Colon (tissue), 2 donors: ENCODE data around the gene APOL4.
"Not testable (repeated sequence)": the region's sequence is repeated elsewhere in the genome, so short reads cannot be mapped to it uniquely, and the experiment has no call there.

ENCODE experiments used
- FAIRE-seq: peaks from 2 replicates; lab custom pipeline; 2012; peaks lifted over from hg19 to GRCh38; lab: Jason Lieb, UNC
- donor health status: control.
- donor health status: control.

The APOL4 gene

GRCh38 chr22:36153501-36154422, 47.8 kb downstream of the APOL4 start:
- no peak for FAIRE-seq

GRCh38 chr22:36152821-36153220, 48.8 kb downstream of the APOL4 start:
- FAIRE-seq, result not testable (repeated sequence)

GRCh38 chr22:36152088-36152487, 49.5 kb downstream of the APOL4 start:
- FAIRE-seq, result no peak

GRCh38 chr22:36151006-36151595, 50.5 kb downstream of the APOL4 start:
- no peak for FAIRE-seq

- no peak for FAIRE-seq
Measured at GRCh38 chr22:36149441-36149840, 52.2 kb downstream of the APOL4 start.

GRCh38 chr22:36148411-36148810, 53.2 kb downstream of the APOL4 start:
- FAIRE-seq, result no peak

GRCh38 chr22:36147196-36147791, 54.3 kb downstream of the APOL4 start:
- no peak for FAIRE-seq

GRCh38 chr22:36145881-36146280, 55.7 kb downstream of the APOL4 start:
- FAIRE-seq, result no peak

- no peak for FAIRE-seq
Measured at GRCh38 chr22:36144886-36145541, 56.6 kb downstream of the APOL4 start.

GRCh38 chr22:36143956-36144355, 57.7 kb downstream of the APOL4 start:
- no peak for FAIRE-seq

- FAIRE-seq, result no peak
Measured at GRCh38 chr22:36143066-36143815, 58.4 kb downstream of the APOL4 start.

GRCh38 chr22:36141481-36141880, 60.1 kb downstream of the APOL4 start:
- FAIRE-seq, result no peak
